Neural progenitor cell (in vitro differentiated cells): ENCODE data around the gene PRKCE.

Experiments
- EZH2 ChIP-seq: fragments of 200-600 bp; sonication (generic); IDR thresholded peaks from 2 replicates; pipeline ENCODE4 v1.6.1; 2017; ENCODE audit warnings: antibody characterized with exemption, mild to moderate bottlenecking, moderate library complexity
- EZH2phosphoT487 ChIP-seq: fragments of 200-600 bp; sonication (generic); IDR thresholded peaks from 2 replicates; pipeline ENCODE4 v1.6.1; 2017; ENCODE audit warnings: antibody characterized with exemption
- TF ChIP-seq, protein P1 (sequence below): fragments of 200-600 bp; sonication (generic); IDR thresholded peaks from 2 replicates; pipeline ENCODE4 v1.5.1; 2017; ENCODE audit warnings: antibody characterized with exemption, mild to moderate bottlenecking

DNA sequence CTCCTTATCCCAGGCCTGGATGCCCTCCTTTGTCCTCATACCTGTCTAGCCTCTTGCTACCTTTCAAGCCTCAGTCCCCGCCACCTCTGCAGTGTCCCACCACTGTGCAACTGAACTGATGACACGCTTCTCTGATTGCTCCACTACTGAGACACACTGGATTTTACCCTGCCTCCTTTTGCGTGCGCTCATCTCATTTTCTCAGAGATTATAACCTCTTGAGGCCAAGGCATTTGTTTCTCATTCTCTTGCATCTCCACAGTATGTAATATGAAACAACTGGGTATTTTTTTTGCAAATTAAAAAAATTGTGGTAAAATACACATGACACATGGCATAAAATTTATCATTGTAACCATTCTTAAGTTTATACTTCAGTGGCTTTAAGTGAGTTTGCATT lies 95.4 kb downstream of the PRKCE start:
- TF ChIP-seq, protein P1, sequence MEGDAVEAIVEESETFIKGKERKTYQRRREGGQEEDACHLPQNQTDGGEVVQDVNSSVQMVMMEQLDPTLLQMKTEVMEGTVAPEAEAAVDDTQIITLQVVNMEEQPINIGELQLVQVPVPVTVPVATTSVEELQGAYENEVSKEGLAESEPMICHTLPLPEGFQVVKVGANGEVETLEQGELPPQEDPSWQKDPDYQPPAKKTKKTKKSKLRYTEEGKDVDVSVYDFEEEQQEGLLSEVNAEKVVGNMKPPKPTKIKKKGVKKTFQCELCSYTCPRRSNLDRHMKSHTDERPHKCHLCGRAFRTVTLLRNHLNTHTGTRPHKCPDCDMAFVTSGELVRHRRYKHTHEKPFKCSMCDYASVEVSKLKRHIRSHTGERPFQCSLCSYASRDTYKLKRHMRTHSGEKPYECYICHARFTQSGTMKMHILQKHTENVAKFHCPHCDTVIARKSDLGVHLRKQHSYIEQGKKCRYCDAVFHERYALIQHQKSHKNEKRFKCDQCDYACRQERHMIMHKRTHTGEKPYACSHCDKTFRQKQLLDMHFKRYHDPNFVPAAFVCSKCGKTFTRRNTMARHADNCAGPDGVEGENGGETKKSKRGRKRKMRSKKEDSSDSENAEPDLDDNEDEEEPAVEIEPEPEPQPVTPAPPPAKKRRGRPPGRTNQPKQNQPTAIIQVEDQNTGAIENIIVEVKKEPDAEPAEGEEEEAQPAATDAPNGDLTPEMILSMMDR: no peak
- TF ChIP-seq EZH2phosphoT487 (no peak), EZH2 (no peak)
